ENCODE data around the gene RRAGC.

- no peak for TF ChIP-seq CTCF (IDR thresholded peaks at IDR 0.05)
- no peak for TF ChIP-seq POLR2A (IDR thresholded peaks at IDR 0.05)
These were observed 20.2 kb downstream of the RRAGC start for GRCh38 chr1:38839363-38839762.

Data from right lobe of liver (tissue), 4 donors.